ENCODE results near the gene HNF4A. TPM values are rescaled to one million over a fixed set of nuclear protein-coding genes. Genes with fewer than 3 reads are reported as not detected.

Gene HNF4A
- total RNA-seq, 1 donor from 2014 or later, result not detected

DNA sequence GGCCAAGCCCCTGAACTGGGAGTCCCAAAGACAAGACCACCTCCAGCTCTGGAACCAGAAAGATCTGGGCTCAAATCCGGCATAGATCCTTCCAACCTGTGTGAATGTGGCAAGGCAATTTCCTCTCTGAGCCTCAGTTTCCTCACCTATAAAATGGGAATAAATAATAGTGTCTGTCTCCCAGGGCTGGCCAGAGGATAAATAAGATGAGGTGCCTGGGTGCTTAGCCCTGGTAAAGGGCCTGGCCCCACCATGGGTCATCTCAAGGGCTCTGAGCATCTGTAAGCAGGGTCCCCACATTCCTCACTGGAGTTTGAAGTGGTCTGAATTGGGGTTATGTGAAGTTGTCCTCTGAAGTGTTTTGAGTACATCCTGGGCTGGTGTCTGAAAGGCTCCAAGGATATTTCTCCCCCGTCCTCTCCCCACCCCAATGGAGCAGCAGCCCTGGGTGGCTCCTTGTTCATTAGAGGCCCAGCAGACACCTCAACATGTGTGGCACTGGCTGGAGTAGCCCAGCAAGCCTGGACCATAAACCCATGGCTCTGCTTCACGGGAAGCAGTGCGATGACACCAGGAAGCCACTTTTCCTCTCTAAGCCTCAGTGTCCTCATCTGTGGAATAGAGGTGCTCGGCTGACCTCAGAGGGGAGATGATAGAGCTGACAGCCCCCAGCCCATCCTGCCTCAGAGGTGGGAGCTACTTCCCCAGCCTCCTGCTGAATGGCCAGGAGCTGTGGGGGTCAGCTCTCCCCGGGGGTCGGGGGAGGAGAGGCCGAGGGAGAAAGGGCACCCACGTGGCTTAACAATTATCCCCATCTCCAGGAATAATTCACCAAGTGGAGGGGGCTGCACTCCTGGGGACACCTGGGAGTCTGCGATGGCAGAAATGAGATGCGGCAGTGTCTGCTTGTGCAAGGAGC lies 48.0 kb downstream of the HNF4A start:
- Histone ChIP-seq H3K4me3 (no peak overlapping the region), H3K9me3 (no peaks in the 10 kb centered on the region), H3K4me1 (no peaks in the 10 kb centered on the region), H3K27ac (no peak overlapping the region), H3K36me3 (no peaks in the 10 kb centered on the region), H3K27me3 (no peaks in the 10 kb centered on the region)
- TF ChIP-seq POLR2A (IDR thresholded peaks at IDR 0.05) (no peak), POLR2AphosphoS5 (IDR thresholded peaks at IDR 0.05; ENCODE audit: insufficient read depth in 1 of 2, low read depth in 1 of 2) (no peak)
- TF ChIP-seq, protein P1, sequence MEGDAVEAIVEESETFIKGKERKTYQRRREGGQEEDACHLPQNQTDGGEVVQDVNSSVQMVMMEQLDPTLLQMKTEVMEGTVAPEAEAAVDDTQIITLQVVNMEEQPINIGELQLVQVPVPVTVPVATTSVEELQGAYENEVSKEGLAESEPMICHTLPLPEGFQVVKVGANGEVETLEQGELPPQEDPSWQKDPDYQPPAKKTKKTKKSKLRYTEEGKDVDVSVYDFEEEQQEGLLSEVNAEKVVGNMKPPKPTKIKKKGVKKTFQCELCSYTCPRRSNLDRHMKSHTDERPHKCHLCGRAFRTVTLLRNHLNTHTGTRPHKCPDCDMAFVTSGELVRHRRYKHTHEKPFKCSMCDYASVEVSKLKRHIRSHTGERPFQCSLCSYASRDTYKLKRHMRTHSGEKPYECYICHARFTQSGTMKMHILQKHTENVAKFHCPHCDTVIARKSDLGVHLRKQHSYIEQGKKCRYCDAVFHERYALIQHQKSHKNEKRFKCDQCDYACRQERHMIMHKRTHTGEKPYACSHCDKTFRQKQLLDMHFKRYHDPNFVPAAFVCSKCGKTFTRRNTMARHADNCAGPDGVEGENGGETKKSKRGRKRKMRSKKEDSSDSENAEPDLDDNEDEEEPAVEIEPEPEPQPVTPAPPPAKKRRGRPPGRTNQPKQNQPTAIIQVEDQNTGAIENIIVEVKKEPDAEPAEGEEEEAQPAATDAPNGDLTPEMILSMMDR (IDR thresholded peaks at IDR 0.05), result no peak
- no peak for DNase-seq (ENCODE audit: extremely low spot score in 2 of 2)
- intact Hi-C loops (cut with DNase I), result no loop called here

DNA sequence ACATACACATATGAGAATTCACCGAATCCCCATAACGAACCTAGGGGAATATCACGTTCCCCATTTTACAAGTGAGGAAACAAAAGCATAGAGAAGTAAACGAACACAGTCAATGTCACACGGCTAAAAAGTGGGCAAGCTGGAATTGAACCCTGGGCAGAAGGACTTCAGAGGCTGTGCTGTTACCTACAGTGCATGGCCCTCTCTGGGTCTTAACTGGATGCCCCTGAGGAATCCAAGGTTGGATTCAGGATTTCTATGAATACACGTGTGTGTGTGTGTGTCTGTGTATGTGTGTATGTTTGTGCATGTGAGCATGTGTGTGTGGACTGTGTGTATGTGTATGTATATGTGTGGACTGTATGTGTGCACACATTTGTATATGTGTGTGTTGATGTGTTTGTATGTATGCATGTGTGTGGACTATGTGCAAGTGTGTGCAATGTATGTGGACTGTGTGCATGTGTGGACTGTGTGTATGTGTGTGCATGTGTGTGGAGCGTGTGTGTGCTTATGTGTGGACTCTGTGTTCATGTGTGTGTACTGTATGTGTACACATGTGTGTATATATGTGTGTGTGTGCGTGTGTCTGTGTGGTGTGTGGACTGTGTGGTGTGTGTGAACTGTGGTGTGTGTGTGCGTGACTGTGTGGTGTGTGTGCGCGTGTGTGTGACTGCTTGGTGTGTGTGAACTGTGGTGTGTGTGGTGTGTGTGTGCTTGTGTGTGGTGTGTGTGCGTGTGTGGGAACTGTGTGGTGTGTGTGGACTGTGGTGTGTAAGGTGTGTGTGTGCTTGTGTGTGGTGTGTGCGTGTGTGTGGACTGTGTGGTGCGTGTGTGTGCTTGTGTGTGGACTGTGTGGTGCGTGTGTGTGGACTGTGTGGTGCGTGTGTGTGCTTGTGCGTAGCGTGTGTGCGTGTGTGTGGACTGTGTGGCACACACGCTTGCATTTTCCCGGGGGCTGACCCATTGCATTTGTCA lies 49.0 kb downstream of the HNF4A start:
- intact Hi-C loops (cut with DNase I), result no loop called here
- Histone ChIP-seq H3K36me3 (no peaks in the 10 kb centered on the region), H3K4me1 (no peaks in the 10 kb centered on the region), H3K27me3 (no peaks in the 10 kb centered on the region), H3K9me3 (no peaks in the 10 kb centered on the region), H3K4me3 (no peak overlapping the region), H3K27ac (no peak overlapping the region)
- TF ChIP-seq, protein P1 (IDR thresholded peaks at IDR 0.05), result no peak
- TF ChIP-seq POLR2A (IDR thresholded peaks at IDR 0.05) (no peak), POLR2AphosphoS5 (IDR thresholded peaks at IDR 0.05; ENCODE audit: insufficient read depth in 1 of 2, low read depth in 1 of 2) (no peak)
- DNase-seq (ENCODE audit: extremely low spot score in 2 of 2), result no peak

DNA sequence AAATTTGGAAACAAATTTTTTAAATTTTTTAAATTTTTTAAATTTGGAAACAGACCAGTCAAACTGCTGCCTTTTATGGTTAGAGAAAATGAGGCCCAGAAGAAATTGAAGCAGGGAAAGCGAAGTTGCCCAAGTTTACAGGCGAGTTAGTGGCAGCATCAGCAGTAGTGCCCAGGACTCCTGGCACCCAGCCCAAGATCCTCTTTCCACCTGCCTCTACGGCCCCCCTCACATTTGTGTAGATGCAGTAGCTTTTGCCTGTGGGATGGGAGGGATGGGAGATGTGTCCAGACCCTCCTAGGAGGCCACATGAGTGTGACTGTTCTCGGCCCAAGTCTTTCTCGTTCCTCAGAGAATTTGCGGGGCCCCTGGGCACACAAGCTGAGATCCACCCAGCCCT lies 49.8 kb downstream of the HNF4A start:
- no peak for DNase-seq (ENCODE audit: extremely low spot score in 2 of 2)
- no peak overlapping the region for H3K27ac ChIP-seq
- H3K27me3 ChIP-seq, result no peaks in the 10 kb centered on the region
- H3K4me3 ChIP-seq, result no peak overlapping the region
- no peaks in the 10 kb centered on the region for H3K36me3 ChIP-seq
- no peaks in the 10 kb centered on the region for H3K4me1 ChIP-seq
- intact Hi-C loops (cut with DNase I), result no loop called here
- TF ChIP-seq POLR2A (IDR thresholded peaks at IDR 0.05) (no peak), POLR2AphosphoS5 (IDR thresholded peaks at IDR 0.05; ENCODE audit: insufficient read depth in 1 of 2, low read depth in 1 of 2) (no peak)
- TF ChIP-seq, protein P1 (IDR thresholded peaks at IDR 0.05), result no peak
- no peaks in the 10 kb centered on the region for H3K9me3 ChIP-seq

DNA sequence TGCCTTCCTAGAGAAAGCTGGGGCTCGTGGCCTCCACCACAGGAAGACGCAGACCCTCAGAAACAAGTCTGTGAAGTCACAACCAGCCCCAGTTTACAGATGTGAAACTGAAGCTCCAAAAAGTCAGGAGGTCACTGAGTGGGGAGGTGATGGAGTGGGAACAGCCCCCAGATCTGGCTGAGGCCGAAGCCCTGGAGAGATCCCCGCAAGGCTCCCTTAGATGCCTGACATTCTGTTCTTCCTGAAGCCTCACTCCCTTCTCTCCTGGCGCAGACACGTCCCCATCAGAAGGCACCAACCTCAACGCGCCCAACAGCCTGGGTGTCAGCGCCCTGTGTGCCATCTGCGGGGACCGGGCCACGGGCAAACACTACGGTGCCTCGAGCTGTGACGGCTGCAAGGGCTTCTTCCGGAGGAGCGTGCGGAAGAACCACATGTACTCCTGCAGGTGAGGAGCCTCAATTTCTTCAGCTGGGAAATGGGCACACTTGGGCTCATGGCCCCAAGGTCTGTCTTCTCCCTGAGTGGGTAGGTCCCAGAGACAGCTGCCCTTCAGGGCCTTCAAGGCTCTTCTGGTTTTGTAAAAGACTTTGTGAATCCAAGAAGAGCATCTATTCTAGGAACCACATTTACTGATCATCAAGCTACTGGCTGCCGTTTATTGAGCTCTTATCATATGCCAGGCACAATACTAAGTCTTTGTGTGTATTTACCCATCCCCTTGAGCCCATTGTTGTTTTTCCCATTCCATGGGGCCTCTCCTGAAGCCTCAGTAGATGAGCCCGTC lies 50.5 kb downstream of the HNF4A start:
- H3K9me3 ChIP-seq, result no peaks in the 10 kb centered on the region
- intact Hi-C loops (cut with DNase I), result no loop called here
- no peaks in the 10 kb centered on the region for H3K4me1 ChIP-seq
- H3K27ac ChIP-seq, result no peak overlapping the region
- no peak overlapping the region for H3K4me3 ChIP-seq
- DNase-seq (ENCODE audit: extremely low spot score in 2 of 2), result no peak
- no peaks in the 10 kb centered on the region for H3K36me3 ChIP-seq
- TF ChIP-seq POLR2AphosphoS5 (IDR thresholded peaks at IDR 0.05; ENCODE audit: insufficient read depth in 1 of 2, low read depth in 1 of 2) (no peak), POLR2A (IDR thresholded peaks at IDR 0.05) (no peak)
- TF ChIP-seq, protein P1 (IDR thresholded peaks at IDR 0.05), result no peak
- H3K27me3 ChIP-seq, result no peaks in the 10 kb centered on the region
